WTC11 (cell line): ENCODE measurements around the gene SULT1A2.
"Not testable (repeated sequence)": the region's sequence is repeated elsewhere in the genome, so short reads cannot be mapped to it uniquely, and the experiment has no call there.

Experiments used
- ETV6 ChIP-seq: sonication (generic); formaldehyde crosslinking; IDR thresholded peaks from 2 replicates; pipeline ENCODE4 v1.8.1; 2022; ENCODE audit warnings: mild to moderate bottlenecking, missing genetic modification reagents
- OVOL2 ChIP-seq: fragments of 250-450 bp; sonication (Bioruptor Pico); IDR thresholded peaks from 2 replicates; pipeline ENCODE4 v1.9.0; 2021; ENCODE audit warnings: mild to moderate bottlenecking, borderline replicate concordance
- TF ChIP-seq, protein P1 (sequence below): sonication (generic); formaldehyde crosslinking; IDR thresholded peaks from 2 replicates; pipeline ENCODE4 v1.8.0; 2022; ENCODE audit warnings: mild to moderate bottlenecking, missing genetic modification reagents
- TF ChIP-seq, protein P2 (sequence below): fragments of 200-600 bp; IDR thresholded peaks from 2 replicates; pipeline ENCODE4 v1.8.0; 2022; ENCODE audit warnings: antibody characterized with exemption
- TF ChIP-seq, protein P3 (sequence below): sonication (generic); formaldehyde crosslinking; IDR thresholded peaks from 2 replicates; pipeline ENCODE4 v1.8.1; 2022; ENCODE audit warnings: low read depth, missing genetic modification reagents, borderline replicate concordance

DNA sequence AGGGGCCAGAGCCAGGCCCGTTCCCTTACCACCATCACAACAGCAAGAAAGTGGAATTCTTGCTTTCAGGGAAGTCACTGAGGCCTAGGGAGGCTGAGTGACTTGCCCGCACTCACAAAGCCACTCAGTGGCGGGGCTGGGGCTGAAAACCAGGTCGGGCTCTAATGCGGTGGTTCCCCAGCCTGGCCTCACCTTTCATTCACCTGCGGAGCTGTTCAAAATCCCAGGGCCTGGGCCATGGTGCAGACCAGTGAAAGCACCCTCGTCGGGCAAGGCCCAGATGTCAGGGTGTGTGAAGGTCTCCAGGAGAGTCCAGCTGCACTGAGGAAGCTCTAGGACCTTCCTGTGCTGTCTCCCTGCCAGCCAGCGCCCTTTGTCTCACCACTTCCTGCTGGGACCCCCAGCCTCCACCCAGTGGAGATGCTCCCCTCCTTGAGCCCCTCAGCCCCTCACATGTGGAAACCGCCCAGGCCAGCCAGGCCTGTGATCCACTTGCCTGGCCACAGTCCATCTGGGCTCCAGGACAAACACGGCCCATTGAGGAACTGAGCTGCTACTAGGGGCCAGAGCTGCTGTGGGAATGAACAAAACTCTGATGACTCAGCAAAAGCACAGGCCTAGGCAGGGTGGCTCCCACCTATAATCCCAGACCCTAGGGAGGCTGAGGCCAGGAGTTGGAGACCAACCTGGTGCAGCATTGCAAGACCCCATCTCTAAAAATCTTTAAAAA lies 12.2 kb upstream of the SULT1A2 start:
- TF ChIP-seq, protein P1, sequence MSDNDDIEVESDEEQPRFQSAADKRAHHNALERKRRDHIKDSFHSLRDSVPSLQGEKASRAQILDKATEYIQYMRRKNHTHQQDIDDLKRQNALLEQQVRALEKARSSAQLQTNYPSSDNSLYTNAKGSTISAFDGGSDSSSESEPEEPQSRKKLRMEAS (CRISPR knock-in tag): not testable (repeated sequence)
- TF ChIP-seq, protein P2, sequence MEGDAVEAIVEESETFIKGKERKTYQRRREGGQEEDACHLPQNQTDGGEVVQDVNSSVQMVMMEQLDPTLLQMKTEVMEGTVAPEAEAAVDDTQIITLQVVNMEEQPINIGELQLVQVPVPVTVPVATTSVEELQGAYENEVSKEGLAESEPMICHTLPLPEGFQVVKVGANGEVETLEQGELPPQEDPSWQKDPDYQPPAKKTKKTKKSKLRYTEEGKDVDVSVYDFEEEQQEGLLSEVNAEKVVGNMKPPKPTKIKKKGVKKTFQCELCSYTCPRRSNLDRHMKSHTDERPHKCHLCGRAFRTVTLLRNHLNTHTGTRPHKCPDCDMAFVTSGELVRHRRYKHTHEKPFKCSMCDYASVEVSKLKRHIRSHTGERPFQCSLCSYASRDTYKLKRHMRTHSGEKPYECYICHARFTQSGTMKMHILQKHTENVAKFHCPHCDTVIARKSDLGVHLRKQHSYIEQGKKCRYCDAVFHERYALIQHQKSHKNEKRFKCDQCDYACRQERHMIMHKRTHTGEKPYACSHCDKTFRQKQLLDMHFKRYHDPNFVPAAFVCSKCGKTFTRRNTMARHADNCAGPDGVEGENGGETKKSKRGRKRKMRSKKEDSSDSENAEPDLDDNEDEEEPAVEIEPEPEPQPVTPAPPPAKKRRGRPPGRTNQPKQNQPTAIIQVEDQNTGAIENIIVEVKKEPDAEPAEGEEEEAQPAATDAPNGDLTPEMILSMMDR: not testable (repeated sequence)
- not testable (repeated sequence) for TF ChIP-seq ETV6; OVOL2 (CRISPR knock-in tag)
- TF ChIP-seq, protein P3, sequence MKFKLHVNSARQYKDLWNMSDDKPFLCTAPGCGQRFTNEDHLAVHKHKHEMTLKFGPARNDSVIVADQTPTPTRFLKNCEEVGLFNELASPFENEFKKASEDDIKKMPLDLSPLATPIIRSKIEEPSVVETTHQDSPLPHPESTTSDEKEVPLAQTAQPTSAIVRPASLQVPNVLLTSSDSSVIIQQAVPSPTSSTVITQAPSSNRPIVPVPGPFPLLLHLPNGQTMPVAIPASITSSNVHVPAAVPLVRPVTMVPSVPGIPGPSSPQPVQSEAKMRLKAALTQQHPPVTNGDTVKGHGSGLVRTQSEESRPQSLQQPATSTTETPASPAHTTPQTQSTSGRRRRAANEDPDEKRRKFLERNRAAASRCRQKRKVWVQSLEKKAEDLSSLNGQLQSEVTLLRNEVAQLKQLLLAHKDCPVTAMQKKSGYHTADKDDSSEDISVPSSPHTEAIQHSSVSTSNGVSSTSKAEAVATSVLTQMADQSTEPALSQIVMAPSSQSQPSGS (CRISPR knock-in tag): not testable (repeated sequence)
